Tongue (tissue), 2 donors: ENCODE measurements around the gene UPK3BL1. TPM values are rescaled to one million over a fixed set of nuclear protein-coding genes. Genes with fewer than 3 reads are reported as not detected.
"Not testable (repeated sequence)": the region's sequence is repeated elsewhere in the genome, so short reads cannot be mapped to it uniquely, and the experiment has no call there.

Source experiments
- DNase-seq: peaks from one replicate; pipeline ENCODE4 v3.0.0-alpha.2; 2015
- total RNA-seq: library from RNA; depleted of rRNA; stranded (reverse); fragments of >200 nt; gene quantifications from one replicate; pipeline ENCODE4 v1.2.3, GENCODE V29; 2014

The UPK3BL1 gene
- 61.3 TPM for total RNA-seq

GRCh38 chr7:102642691-102643090, at the start of gene UPK3BL1:
Gene UPK3BL1, minus strand, starts transcription at chr7:102642791. Its CDS starts 50 bp downstream, at chr7:102642741.
- DNase-seq, result not testable (repeated sequence)

- DNase-seq, result not testable (repeated sequence)
Observed at GRCh38 chr7:102690602-102691001, 48.0 kb upstream of the UPK3BL1 start.

GRCh38 chr7:102689436-102690282, 47.1 kb upstream of the UPK3BL1 start:
- not testable (repeated sequence) for DNase-seq

GRCh38 chr7:102688299-102689036, 45.9 kb upstream of the UPK3BL1 start:
- not testable (repeated sequence) for DNase-seq

- DNase-seq, result not testable (repeated sequence)
Observed at GRCh38 chr7:102682560-102682959, 40.0 kb upstream of the UPK3BL1 start.

GRCh38 chr7:102680780-102681179, 38.2 kb upstream of the UPK3BL1 start:
- DNase-seq, result not testable (repeated sequence)

- DNase-seq, result not testable (repeated sequence)
Observed at GRCh38 chr7:102675545-102675944, 33.0 kb upstream of the UPK3BL1 start.

GRCh38 chr7:102673447-102674067, 31.0 kb upstream of the UPK3BL1 start:
- DNase-seq, result not testable (repeated sequence)

- DNase-seq, result not testable (repeated sequence)
Observed at GRCh38 chr7:102671956-102672307, 29.3 kb upstream of the UPK3BL1 start.

GRCh38 chr7:102671166-102671955, 28.8 kb upstream of the UPK3BL1 start, which contains the start of gene POLR2J2:
Gene POLR2J2, minus strand, starts transcription at chr7:102671663. Its CDS starts 62 bp downstream, at chr7:102671601.
- peak; percentile 97 for DNase-seq

- DNase-seq, result not testable (repeated sequence)
Observed at GRCh38 chr7:102667523-102667922, 24.9 kb upstream of the UPK3BL1 start.

GRCh38 chr7:102666850-102667249, 24.3 kb upstream of the UPK3BL1 start:
- not testable (repeated sequence) for DNase-seq

- not testable (repeated sequence) for DNase-seq
Observed at GRCh38 chr7:102664765-102665164, 22.2 kb upstream of the UPK3BL1 start.

- DNase-seq, result not testable (repeated sequence)
Observed at GRCh38 chr7:102649924-102650323, 7.3 kb upstream of the UPK3BL1 start, which contains the start of gene SPDYE2B. Gene SPDYE2B, plus strand, starts transcription at chr7:102650319. Its CDS starts 2,030 bp downstream, at chr7:102652349.

GRCh38 chr7:102647813-102648212, 5.2 kb upstream of the UPK3BL1 start:
- not testable (repeated sequence) for DNase-seq

GRCh38 chr7:102643404-102643803, 813 bp upstream of the UPK3BL1 start:
- not testable (repeated sequence) for DNase-seq

GRCh38 chr7:102638848-102639247, 3.7 kb downstream of the UPK3BL1 start:
- DNase-seq, result not testable (repeated sequence)

- not testable (repeated sequence) for DNase-seq
Observed at GRCh38 chr7:102636956-102637355, 5.6 kb downstream of the UPK3BL1 start.

- not testable (repeated sequence) for DNase-seq
Observed at GRCh38 chr7:102635354-102635753, 7.2 kb downstream of the UPK3BL1 start.

- DNase-seq, result not testable (repeated sequence)
Observed at GRCh38 chr7:102634299-102634698, 8.3 kb downstream of the UPK3BL1 start.

- not testable (repeated sequence) for DNase-seq
Observed at GRCh38 chr7:102630622-102631021, 12.0 kb downstream of the UPK3BL1 start.
